Ishikawa (cell line): Measurements from ENCODE around the gene F11R.

ENCODE experiments used
- CEBPB ChIP-seq: IDR thresholded peaks from 2 replicates; pipeline ENCODE4 v1.6.1; 2012
- CREB1 ChIP-seq: IDR thresholded peaks from 2 replicates; pipeline ENCODE4 v1.6.1; 2012; ENCODE audit warnings: low read depth
- EGR1 ChIP-seq: IDR thresholded peaks from 2 replicates; pipeline ENCODE4 v1.6.1; 2012
- EP300 ChIP-seq: IDR thresholded peaks from 2 replicates; pipeline ENCODE4 v1.6.1; 2012; ENCODE audit warnings: borderline replicate concordance
- FOXM1 ChIP-seq: IDR thresholded peaks from 2 replicates; pipeline ENCODE4 v1.6.1; 2012; ENCODE audit warnings: low read depth, borderline replicate concordance
- NFIC ChIP-seq: IDR thresholded peaks from 2 replicates; pipeline ENCODE4 v1.6.1; 2012
- RAD21 ChIP-seq: IDR thresholded peaks from 2 replicates; pipeline ENCODE4 v1.6.1; 2012; ENCODE audit warnings: low read depth
- TAF1 ChIP-seq: IDR thresholded peaks from 2 replicates; pipeline ENCODE4 v1.6.1; 2012; ENCODE audit warnings: low read depth, mild to moderate bottlenecking
- TCF12 ChIP-seq: IDR thresholded peaks from 2 replicates; pipeline ENCODE4 v1.6.1; 2012; ENCODE audit warnings: low read depth
- TEAD4 ChIP-seq: IDR thresholded peaks from 2 replicates; pipeline ENCODE4 v1.6.1; 2012
- YY1 ChIP-seq: IDR thresholded peaks from 2 replicates; pipeline ENCODE4 v1.6.1; 2012; ENCODE audit warnings: low read depth
- ZBTB7A ChIP-seq: IDR thresholded peaks from 2 replicates; pipeline ENCODE4 v1.6.1; 2012; ENCODE audit warnings: low read depth
- TF ChIP-seq, protein P1 (sequence below): IDR thresholded peaks from 2 replicates; pipeline ENCODE4 v1.6.1; 2012
- TF ChIP-seq, protein P2 (sequence below): IDR thresholded peaks from 2 replicates; pipeline ENCODE4 v1.6.1; 2012; ENCODE audit warnings: low read depth, mild to moderate bottlenecking
- TF ChIP-seq, protein P3 (sequence below): IDR thresholded peaks from 2 replicates; pipeline ENCODE4 v1.6.1; 2012

Gene F11R

DNA sequence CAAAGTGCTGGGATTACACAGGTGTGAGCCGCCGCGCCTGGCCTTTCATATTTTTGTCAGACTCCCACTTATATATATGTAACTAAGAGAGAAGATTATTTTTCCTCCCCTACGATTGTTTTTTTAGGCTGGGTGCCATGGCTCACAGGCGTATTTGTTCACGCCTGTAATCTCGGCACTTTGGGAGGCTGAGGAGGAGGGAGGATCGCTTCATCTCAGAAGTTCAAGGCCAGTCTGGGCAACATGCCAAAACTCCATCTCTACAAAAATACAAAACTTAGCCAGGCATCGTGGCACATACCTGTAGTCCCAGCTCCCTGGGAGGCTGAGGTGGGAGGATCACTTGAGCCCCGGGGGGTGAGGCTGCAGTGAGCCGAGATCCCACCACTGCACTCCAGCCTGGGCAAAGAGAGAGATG, 42.4 kb downstream of the F11R start:
- peak; percentile 47 for TF ChIP-seq NFIC
- TF ChIP-seq EGR1 = no peak
- no peak for TF ChIP-seq TAF1

DNA sequence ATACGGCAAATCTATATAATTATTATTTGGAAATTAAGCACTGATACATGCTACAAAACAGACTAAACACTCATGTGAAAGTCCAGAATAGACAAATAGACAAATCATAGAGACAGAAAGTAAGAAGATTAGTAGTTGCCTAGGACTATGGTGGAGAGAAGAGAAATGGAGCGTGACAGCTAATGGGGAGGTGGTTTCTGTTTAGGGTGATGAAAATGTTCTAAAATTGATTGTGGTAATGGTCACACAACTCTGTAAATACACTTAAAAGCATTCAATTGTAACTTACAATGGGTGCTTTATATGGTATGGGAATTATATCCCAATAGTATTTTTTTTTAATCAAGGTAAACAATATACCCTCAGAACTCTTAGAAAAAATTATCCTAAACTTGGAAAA, 45.9 kb downstream of the F11R start:
- TF ChIP-seq, protein P1, sequence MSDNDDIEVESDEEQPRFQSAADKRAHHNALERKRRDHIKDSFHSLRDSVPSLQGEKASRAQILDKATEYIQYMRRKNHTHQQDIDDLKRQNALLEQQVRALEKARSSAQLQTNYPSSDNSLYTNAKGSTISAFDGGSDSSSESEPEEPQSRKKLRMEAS = no peak
- no peak for TF ChIP-seq TAF1
- no peak for TF ChIP-seq EP300

DNA sequence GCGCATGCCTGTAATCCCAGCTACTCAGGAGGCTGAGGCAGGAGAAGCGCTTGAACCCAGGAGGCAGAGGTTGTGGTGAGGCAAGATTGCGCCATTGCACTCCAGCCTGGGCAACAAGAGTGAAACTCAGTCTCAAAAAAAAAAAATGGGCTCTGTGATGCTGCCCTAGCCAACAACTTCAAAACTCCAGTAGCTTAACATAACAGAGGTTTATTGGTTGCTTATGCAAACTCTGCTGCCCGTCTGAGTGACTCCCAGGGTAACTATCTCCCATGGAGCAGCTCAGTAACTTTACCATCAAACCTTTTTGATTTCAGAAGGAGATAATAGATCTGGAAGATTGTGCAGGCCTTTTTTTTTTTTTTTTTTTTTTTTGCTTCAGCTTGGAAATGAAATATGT, 47.5 kb downstream of the F11R start:
- no peak for TF ChIP-seq YY1
- TF ChIP-seq FOXM1 = no peak
- TF ChIP-seq EGR1 = no peak
- TF ChIP-seq, protein P1 = no peak
- TF ChIP-seq CREB1 = no peak
- TF ChIP-seq ZBTB7A = no peak
- TF ChIP-seq, protein P2, sequence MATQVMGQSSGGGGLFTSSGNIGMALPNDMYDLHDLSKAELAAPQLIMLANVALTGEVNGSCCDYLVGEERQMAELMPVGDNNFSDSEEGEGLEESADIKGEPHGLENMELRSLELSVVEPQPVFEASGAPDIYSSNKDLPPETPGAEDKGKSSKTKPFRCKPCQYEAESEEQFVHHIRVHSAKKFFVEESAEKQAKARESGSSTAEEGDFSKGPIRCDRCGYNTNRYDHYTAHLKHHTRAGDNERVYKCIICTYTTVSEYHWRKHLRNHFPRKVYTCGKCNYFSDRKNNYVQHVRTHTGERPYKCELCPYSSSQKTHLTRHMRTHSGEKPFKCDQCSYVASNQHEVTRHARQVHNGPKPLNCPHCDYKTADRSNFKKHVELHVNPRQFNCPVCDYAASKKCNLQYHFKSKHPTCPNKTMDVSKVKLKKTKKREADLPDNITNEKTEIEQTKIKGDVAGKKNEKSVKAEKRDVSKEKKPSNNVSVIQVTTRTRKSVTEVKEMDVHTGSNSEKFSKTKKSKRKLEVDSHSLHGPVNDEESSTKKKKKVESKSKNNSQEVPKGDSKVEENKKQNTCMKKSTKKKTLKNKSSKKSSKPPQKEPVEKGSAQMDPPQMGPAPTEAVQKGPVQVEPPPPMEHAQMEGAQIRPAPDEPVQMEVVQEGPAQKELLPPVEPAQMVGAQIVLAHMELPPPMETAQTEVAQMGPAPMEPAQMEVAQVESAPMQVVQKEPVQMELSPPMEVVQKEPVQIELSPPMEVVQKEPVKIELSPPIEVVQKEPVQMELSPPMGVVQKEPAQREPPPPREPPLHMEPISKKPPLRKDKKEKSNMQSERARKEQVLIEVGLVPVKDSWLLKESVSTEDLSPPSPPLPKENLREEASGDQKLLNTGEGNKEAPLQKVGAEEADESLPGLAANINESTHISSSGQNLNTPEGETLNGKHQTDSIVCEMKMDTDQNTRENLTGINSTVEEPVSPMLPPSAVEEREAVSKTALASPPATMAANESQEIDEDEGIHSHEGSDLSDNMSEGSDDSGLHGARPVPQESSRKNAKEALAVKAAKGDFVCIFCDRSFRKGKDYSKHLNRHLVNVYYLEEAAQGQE = no peak
- TF ChIP-seq, protein P3, sequence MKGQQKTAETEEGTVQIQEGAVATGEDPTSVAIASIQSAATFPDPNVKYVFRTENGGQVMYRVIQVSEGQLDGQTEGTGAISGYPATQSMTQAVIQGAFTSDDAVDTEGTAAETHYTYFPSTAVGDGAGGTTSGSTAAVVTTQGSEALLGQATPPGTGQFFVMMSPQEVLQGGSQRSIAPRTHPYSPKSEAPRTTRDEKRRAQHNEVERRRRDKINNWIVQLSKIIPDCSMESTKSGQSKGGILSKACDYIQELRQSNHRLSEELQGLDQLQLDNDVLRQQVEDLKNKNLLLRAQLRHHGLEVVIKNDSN = no peak
- TF ChIP-seq CEBPB = no peak
- TF ChIP-seq EP300 = no peak
- TF ChIP-seq TAF1 = no peak

DNA sequence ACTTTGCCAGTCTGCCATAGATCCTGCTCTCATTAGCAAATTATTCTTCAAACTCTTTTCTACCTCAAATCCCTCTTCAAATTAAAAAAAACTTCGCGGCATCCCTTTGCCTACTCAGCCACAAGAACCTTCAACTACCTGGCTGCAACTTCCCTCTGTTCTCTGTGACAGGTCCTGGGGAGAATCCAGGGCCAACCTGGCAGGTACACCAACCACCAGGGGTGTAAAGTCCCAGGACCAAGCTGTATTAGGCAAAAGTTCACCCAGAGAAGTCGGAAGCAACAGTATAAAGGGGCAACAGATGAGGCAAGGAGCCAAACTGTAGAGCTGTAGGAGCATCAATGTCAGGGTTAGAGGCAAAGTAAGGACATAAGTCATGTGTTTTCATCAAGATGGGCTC, 48.0 kb downstream of the F11R start:
- TF ChIP-seq TEAD4 = no peak

DNA sequence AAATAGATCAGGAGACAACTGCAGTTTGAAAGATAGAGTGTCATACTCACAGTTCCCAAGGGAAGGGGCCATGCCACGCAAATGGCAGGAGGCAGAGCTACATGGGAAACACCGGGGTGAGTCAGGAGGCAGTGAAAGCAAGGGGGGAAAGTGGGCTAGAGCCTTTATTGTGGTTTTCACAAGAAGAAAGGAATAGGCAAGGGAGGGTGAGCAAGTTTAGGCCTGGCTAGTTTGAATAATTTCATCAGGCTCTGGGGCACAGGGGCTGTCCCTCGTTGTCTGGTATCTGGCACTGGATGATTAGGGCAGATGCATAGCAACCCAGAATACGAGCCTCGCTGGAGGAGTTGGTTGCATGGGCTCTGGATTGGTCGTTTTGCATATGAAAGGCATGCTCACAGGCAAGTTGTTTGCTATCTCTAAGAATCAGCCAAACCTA, 49.3 kb downstream of the F11R start:
- TF ChIP-seq YY1 = no peak
- TF ChIP-seq, protein P2 = no peak
- TF ChIP-seq CREB1 = no peak
- TF ChIP-seq, protein P1 = no peak
- no peak for TF ChIP-seq RAD21
- no peak for TF ChIP-seq TEAD4
- TF ChIP-seq TAF1 = no peak
- TF ChIP-seq CEBPB = no peak
- TF ChIP-seq, protein P3 = no peak
- TF ChIP-seq EP300 = no peak
- TF ChIP-seq FOXM1 = no peak
- no peak for TF ChIP-seq TCF12
- no peak for TF ChIP-seq EGR1
- no peak for TF ChIP-seq NFIC
- TF ChIP-seq ZBTB7A = no peak

DNA sequence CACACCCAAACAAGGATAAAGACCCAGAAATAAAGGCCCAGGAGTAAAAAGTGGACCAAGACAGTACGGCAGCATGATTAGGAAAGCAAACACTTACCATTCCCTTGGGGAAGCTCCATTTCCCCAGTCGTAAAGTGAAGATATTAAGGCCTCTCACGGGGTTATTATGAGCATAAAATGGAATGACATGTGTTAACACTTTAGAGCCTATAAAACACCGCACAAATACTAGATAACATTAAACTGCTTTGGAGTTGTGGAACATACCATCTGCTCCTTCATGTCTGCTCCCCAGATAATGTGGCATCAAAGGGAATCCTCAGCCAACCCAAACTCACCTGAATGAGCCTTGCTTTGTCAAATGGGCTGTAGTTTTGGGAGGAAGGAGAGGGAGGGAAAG, 57.4 kb downstream of the F11R start:
- TF ChIP-seq ZBTB7A = no peak
- TF ChIP-seq CEBPB = no peak
- TF ChIP-seq FOXM1 = no peak
- no peak for TF ChIP-seq TAF1
- TF ChIP-seq, protein P1 = no peak
- TF ChIP-seq EGR1 = no peak
- TF ChIP-seq EP300 = no peak
- no peak for TF ChIP-seq TEAD4
- no peak for TF ChIP-seq TCF12
- TF ChIP-seq, protein P2 = no peak
- TF ChIP-seq NFIC = no peak
- no peak for TF ChIP-seq YY1
